ENCODE results near the gene TDRD9.
A peak's percentile ranks its signal among the peaks of the same experiment; 100 is the strongest.

The TDRD9 gene

GRCh38 chr14:103892247-103892646 lies 36.0 kb upstream of the TDRD9 start:
- Histone ChIP-seq H3K36me3 (ENCODE audit: control insufficient read depth in 1 of 2, insufficient read depth in 2 of 2, low read length in 2 of 2) (no peaks in the 10 kb centered on the region), H3K9me3 (ENCODE audit: control insufficient read depth in 1 of 2, low read length in 2 of 2) (no peaks in the 10 kb centered on the region), H3K9ac (ENCODE audit: low read depth in 1 of 2, low read length in 2 of 2) (no peak overlapping the region), H3K27me3 (ENCODE audit: control insufficient read depth in 1 of 2, insufficient read depth in 2 of 2, low read length in 2 of 2) (no peaks in the 10 kb centered on the region), H3K4me3 (ENCODE audit: low read depth in 1 of 2, low read length in 2 of 2) (no peak overlapping the region), H3K27ac (ENCODE audit: low read depth, low read length) (no peak overlapping the region), H3K4me1 (ENCODE audit: control insufficient read depth in 1 of 2, insufficient read depth in 2 of 2, low read length in 2 of 2) (peaks cover 58 to 64% of the 10 kb centered on the region in 2 donors)

GRCh38 chr14:103894034-103894722 lies 34.1 kb upstream of the TDRD9 start:
- H3K4me3 ChIP-seq (ENCODE audit: low read depth in 1 of 2, low read length in 2 of 2), result no peak overlapping the region
- no peaks in the 10 kb centered on the region for H3K36me3 ChIP-seq (ENCODE audit: control insufficient read depth in 1 of 2, insufficient read depth in 2 of 2, low read length in 2 of 2)
- peaks cover 68 to 70% of the 10 kb centered on the region in 2 donors for H3K4me1 ChIP-seq (ENCODE audit: control insufficient read depth in 1 of 2, insufficient read depth in 2 of 2, low read length in 2 of 2)
- peak overlapping the region; percentile 64 for H3K27ac ChIP-seq (ENCODE audit: low read depth, low read length)
- H3K9me3 ChIP-seq (ENCODE audit: control insufficient read depth in 1 of 2, low read length in 2 of 2), result no peaks in the 10 kb centered on the region
- H3K9ac ChIP-seq (ENCODE audit: low read depth in 1 of 2, low read length in 2 of 2), result peak overlapping the region in 1 of 2 donors; percentile 18
- no peaks in the 10 kb centered on the region for H3K27me3 ChIP-seq (ENCODE audit: control insufficient read depth in 1 of 2, insufficient read depth in 2 of 2, low read length in 2 of 2)

- no peak overlapping the region for H3K4me3 ChIP-seq (ENCODE audit: low read depth in 1 of 2, low read length in 2 of 2)
- no peaks in the 10 kb centered on the region for H3K27me3 ChIP-seq (ENCODE audit: control insufficient read depth in 1 of 2, insufficient read depth in 2 of 2, low read length in 2 of 2)
- H3K9me3 ChIP-seq (ENCODE audit: control insufficient read depth in 1 of 2, low read length in 2 of 2), result no peaks in the 10 kb centered on the region
- peak overlapping the region in 1 of 2 donors; percentile 18 for H3K9ac ChIP-seq (ENCODE audit: low read depth in 1 of 2, low read length in 2 of 2)
- peak overlapping the region; percentile 64 for H3K27ac ChIP-seq (ENCODE audit: low read depth, low read length)
- peaks cover 66 to 69% of the 10 kb centered on the region in 2 donors for H3K4me1 ChIP-seq (ENCODE audit: control insufficient read depth in 1 of 2, insufficient read depth in 2 of 2, low read length in 2 of 2)
- H3K36me3 ChIP-seq (ENCODE audit: control insufficient read depth in 1 of 2, insufficient read depth in 2 of 2, low read length in 2 of 2), result no peaks in the 10 kb centered on the region
These were observed 33.6 kb upstream of the TDRD9 start for GRCh38 chr14:103894723-103895059.

GRCh38 chr14:103896578-103896977 lies 31.7 kb upstream of the TDRD9 start:
- H3K27ac ChIP-seq (ENCODE audit: low read depth, low read length), result peak overlapping the region; percentile 42
- H3K4me1 ChIP-seq (ENCODE audit: control insufficient read depth in 1 of 2, insufficient read depth in 2 of 2, low read length in 2 of 2), result peaks cover 52 to 53% of the 10 kb centered on the region in 2 donors
- no peaks in the 10 kb centered on the region for H3K36me3 ChIP-seq (ENCODE audit: control insufficient read depth in 1 of 2, insufficient read depth in 2 of 2, low read length in 2 of 2)
- no peaks in the 10 kb centered on the region for H3K9me3 ChIP-seq (ENCODE audit: control insufficient read depth in 1 of 2, low read length in 2 of 2)
- no peaks in the 10 kb centered on the region for H3K27me3 ChIP-seq (ENCODE audit: control insufficient read depth in 1 of 2, insufficient read depth in 2 of 2, low read length in 2 of 2)
- H3K9ac ChIP-seq (ENCODE audit: low read depth in 1 of 2, low read length in 2 of 2), result peak overlapping the region in 1 of 2 donors; percentile 77
- H3K4me3 ChIP-seq (ENCODE audit: low read depth in 1 of 2, low read length in 2 of 2), result peak overlapping the region; percentile 36 to 40

GRCh38 chr14:103897075-103897947 lies 30.9 kb upstream of the TDRD9 start:
- no peaks in the 10 kb centered on the region for H3K36me3 ChIP-seq (ENCODE audit: control insufficient read depth in 1 of 2, insufficient read depth in 2 of 2, low read length in 2 of 2)
- H3K27me3 ChIP-seq (ENCODE audit: control insufficient read depth in 1 of 2, insufficient read depth in 2 of 2, low read length in 2 of 2), result no peaks in the 10 kb centered on the region
- peak overlapping the region; percentile 11 to 40 for H3K4me3 ChIP-seq (ENCODE audit: low read depth in 1 of 2, low read length in 2 of 2)
- peak overlapping the region; percentile 51 for H3K27ac ChIP-seq (ENCODE audit: low read depth, low read length)
- no peaks in the 10 kb centered on the region for H3K9me3 ChIP-seq (ENCODE audit: control insufficient read depth in 1 of 2, low read length in 2 of 2)
- H3K9ac ChIP-seq (ENCODE audit: low read depth in 1 of 2, low read length in 2 of 2), result no peak overlapping the region
- H3K4me1 ChIP-seq (ENCODE audit: control insufficient read depth in 1 of 2, insufficient read depth in 2 of 2, low read length in 2 of 2), result peaks cover 52 to 53% of the 10 kb centered on the region in 2 donors

GRCh38 chr14:103898204-103898603 lies 30.1 kb upstream of the TDRD9 start:
- H3K9me3 ChIP-seq (ENCODE audit: control insufficient read depth in 1 of 2, low read length in 2 of 2), result no peaks in the 10 kb centered on the region
- no peaks in the 10 kb centered on the region for H3K27me3 ChIP-seq (ENCODE audit: control insufficient read depth in 1 of 2, insufficient read depth in 2 of 2, low read length in 2 of 2)
- no peak overlapping the region for H3K9ac ChIP-seq (ENCODE audit: low read depth in 1 of 2, low read length in 2 of 2)
- H3K4me1 ChIP-seq (ENCODE audit: control insufficient read depth in 1 of 2, insufficient read depth in 2 of 2, low read length in 2 of 2), result peaks cover 52 to 53% of the 10 kb centered on the region in 2 donors
- no peaks in the 10 kb centered on the region for H3K36me3 ChIP-seq (ENCODE audit: control insufficient read depth in 1 of 2, insufficient read depth in 2 of 2, low read length in 2 of 2)
- H3K4me3 ChIP-seq (ENCODE audit: low read depth in 1 of 2, low read length in 2 of 2), result no peak overlapping the region
- no peak overlapping the region for H3K27ac ChIP-seq (ENCODE audit: low read depth, low read length)

- H3K36me3 ChIP-seq (ENCODE audit: control insufficient read depth in 1 of 2, insufficient read depth in 2 of 2, low read length in 2 of 2), result no peaks in the 10 kb centered on the region
- no peak overlapping the region for H3K4me3 ChIP-seq (ENCODE audit: low read depth in 1 of 2, low read length in 2 of 2)
- no peak overlapping the region for H3K9ac ChIP-seq (ENCODE audit: low read depth in 1 of 2, low read length in 2 of 2)
- H3K4me1 ChIP-seq (ENCODE audit: control insufficient read depth in 1 of 2, insufficient read depth in 2 of 2, low read length in 2 of 2), result peaks cover 50 to 52% of the 10 kb centered on the region in 2 donors
- no peaks in the 10 kb centered on the region for H3K27me3 ChIP-seq (ENCODE audit: control insufficient read depth in 1 of 2, insufficient read depth in 2 of 2, low read length in 2 of 2)
- H3K9me3 ChIP-seq (ENCODE audit: control insufficient read depth in 1 of 2, low read length in 2 of 2), result no peaks in the 10 kb centered on the region
- H3K27ac ChIP-seq (ENCODE audit: low read depth, low read length), result no peak overlapping the region
These were observed 29.5 kb upstream of the TDRD9 start for GRCh38 chr14:103898711-103899110.

- no peak overlapping the region for H3K9ac ChIP-seq (ENCODE audit: low read depth in 1 of 2, low read length in 2 of 2)
- peaks cover 44 to 46% of the 10 kb centered on the region in 2 donors for H3K4me1 ChIP-seq (ENCODE audit: control insufficient read depth in 1 of 2, insufficient read depth in 2 of 2, low read length in 2 of 2)
- H3K27me3 ChIP-seq (ENCODE audit: control insufficient read depth in 1 of 2, insufficient read depth in 2 of 2, low read length in 2 of 2), result no peaks in the 10 kb centered on the region
- H3K9me3 ChIP-seq (ENCODE audit: control insufficient read depth in 1 of 2, low read length in 2 of 2), result no peaks in the 10 kb centered on the region
- H3K27ac ChIP-seq (ENCODE audit: low read depth, low read length), result no peak overlapping the region
- no peaks in the 10 kb centered on the region for H3K36me3 ChIP-seq (ENCODE audit: control insufficient read depth in 1 of 2, insufficient read depth in 2 of 2, low read length in 2 of 2)
- no peak overlapping the region for H3K4me3 ChIP-seq (ENCODE audit: low read depth in 1 of 2, low read length in 2 of 2)
These were observed 28.9 kb upstream of the TDRD9 start for GRCh38 chr14:103899316-103899715.

GRCh38 chr14:103899833-103900232 lies 28.4 kb upstream of the TDRD9 start:
- Histone ChIP-seq H3K36me3 (ENCODE audit: control insufficient read depth in 1 of 2, insufficient read depth in 2 of 2, low read length in 2 of 2) (no peaks in the 10 kb centered on the region), H3K9me3 (ENCODE audit: control insufficient read depth in 1 of 2, low read length in 2 of 2) (no peaks in the 10 kb centered on the region), H3K4me1 (ENCODE audit: control insufficient read depth in 1 of 2, insufficient read depth in 2 of 2, low read length in 2 of 2) (peaks cover 39 to 40% of the 10 kb centered on the region in 2 donors), H3K4me3 (ENCODE audit: low read depth in 1 of 2, low read length in 2 of 2) (no peak overlapping the region), H3K27ac (ENCODE audit: low read depth, low read length) (no peak overlapping the region), H3K27me3 (ENCODE audit: control insufficient read depth in 1 of 2, insufficient read depth in 2 of 2, low read length in 2 of 2) (no peaks in the 10 kb centered on the region), H3K9ac (ENCODE audit: low read depth in 1 of 2, low read length in 2 of 2) (no peak overlapping the region)

- Histone ChIP-seq H3K4me3 (ENCODE audit: low read depth in 1 of 2, low read length in 2 of 2) (no peak overlapping the region), H3K27me3 (ENCODE audit: control insufficient read depth in 1 of 2, insufficient read depth in 2 of 2, low read length in 2 of 2) (no peaks in the 10 kb centered on the region), H3K36me3 (ENCODE audit: control insufficient read depth in 1 of 2, insufficient read depth in 2 of 2, low read length in 2 of 2) (peaks cover 0 to 4% of the 10 kb centered on the region in 2 donors), H3K9ac (ENCODE audit: low read depth in 1 of 2, low read length in 2 of 2) (no peak overlapping the region), H3K27ac (ENCODE audit: low read depth, low read length) (no peak overlapping the region), H3K4me1 (ENCODE audit: control insufficient read depth in 1 of 2, insufficient read depth in 2 of 2, low read length in 2 of 2) (no peaks in the 10 kb centered on the region), H3K9me3 (ENCODE audit: control insufficient read depth in 1 of 2, low read length in 2 of 2) (no peaks in the 10 kb centered on the region)
These were observed 23.7 kb upstream of the TDRD9 start for GRCh38 chr14:103904493-103905107.

Data from duodenal mucosa (tissue), 2 donors.